NB4 (cell line): ENCODE data around the gene PDK1.

Source experiments
- MYC ChIP-seq: IDR thresholded peaks from 2 replicates; pipeline ENCODE4 v1.6.1; 2011; ENCODE audit warnings: low read depth, low read length
- POLR2A ChIP-seq: IDR thresholded peaks from 2 replicates; pipeline ENCODE4 v1.6.1; 2011; ENCODE audit warnings: mild to moderate bottlenecking; ENCODE audit not compliant: insufficient read length; ENCODE audit errors: extremely low read depth
- TF ChIP-seq, protein P1 (sequence below): IDR thresholded peaks from one replicate; pipeline ENCODE4 v1.5.1; 2012; ENCODE audit warnings: low read depth, low read length

DNA sequence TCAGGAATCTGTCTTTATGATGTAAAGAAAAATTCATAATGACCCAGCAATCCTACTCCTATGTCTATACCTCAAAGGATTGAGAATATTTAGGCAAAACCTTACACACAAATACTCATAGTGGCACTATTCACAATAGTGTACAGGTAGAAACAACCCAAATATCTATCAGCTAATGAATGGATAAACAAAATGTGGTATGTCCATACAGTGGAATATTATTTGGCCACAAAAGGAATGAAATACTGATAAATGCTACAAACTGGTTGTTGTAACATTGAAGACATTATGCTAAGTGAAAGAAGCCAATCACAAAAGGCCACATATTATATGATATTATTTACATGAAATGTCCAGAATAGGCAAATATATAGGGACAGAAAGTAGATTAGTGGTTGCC is 24.7 kb downstream of the PDK1 start:
- TF ChIP-seq, protein P1, sequence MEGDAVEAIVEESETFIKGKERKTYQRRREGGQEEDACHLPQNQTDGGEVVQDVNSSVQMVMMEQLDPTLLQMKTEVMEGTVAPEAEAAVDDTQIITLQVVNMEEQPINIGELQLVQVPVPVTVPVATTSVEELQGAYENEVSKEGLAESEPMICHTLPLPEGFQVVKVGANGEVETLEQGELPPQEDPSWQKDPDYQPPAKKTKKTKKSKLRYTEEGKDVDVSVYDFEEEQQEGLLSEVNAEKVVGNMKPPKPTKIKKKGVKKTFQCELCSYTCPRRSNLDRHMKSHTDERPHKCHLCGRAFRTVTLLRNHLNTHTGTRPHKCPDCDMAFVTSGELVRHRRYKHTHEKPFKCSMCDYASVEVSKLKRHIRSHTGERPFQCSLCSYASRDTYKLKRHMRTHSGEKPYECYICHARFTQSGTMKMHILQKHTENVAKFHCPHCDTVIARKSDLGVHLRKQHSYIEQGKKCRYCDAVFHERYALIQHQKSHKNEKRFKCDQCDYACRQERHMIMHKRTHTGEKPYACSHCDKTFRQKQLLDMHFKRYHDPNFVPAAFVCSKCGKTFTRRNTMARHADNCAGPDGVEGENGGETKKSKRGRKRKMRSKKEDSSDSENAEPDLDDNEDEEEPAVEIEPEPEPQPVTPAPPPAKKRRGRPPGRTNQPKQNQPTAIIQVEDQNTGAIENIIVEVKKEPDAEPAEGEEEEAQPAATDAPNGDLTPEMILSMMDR: no peak
- no peak for TF ChIP-seq POLR2A
- no peak for TF ChIP-seq MYC
